Colonic mucosa (tissue), 4 donors: Measurements from ENCODE around the gene RYR2. TPM values are rescaled to one million over a fixed set of nuclear protein-coding genes. Genes with fewer than 3 reads are reported as not detected.

ENCODE experiments used
- DNase-seq: peaks from one replicate; pipeline ENCODE4 v3.0.0-alpha.2; 2020
- H3K27ac ChIP-seq: fragments of 200-600 bp; one replicate; pipeline ENCODE4 v1.8.0; 2021
- H3K27me3 ChIP-seq: fragments of 200-600 bp; one replicate; pipeline ENCODE4 v1.8.0; 2021
- H3K36me3 ChIP-seq: fragments of 200-600 bp; one replicate; pipeline ENCODE4 v1.8.0; 2021
- H3K4me1 ChIP-seq: fragments of 200-600 bp; one replicate; pipeline ENCODE4 v1.8.0; 2021; ENCODE audit warnings: mild to moderate bottlenecking
- H3K4me3 ChIP-seq: fragments of 200-600 bp; one replicate; pipeline ENCODE4 v1.8.0; 2021
- H3K9ac ChIP-seq, 2 donors: one replicate each; pipeline ENCODE4 v1.7.0; 2013; ENCODE audit warnings: control low read depth in 2 of 2, low read depth in 2 of 2, low read length in 2 of 2
- H3K9me3 ChIP-seq: fragments of 200-600 bp; one replicate; pipeline ENCODE4 v1.8.0; 2021
- CTCF ChIP-seq: fragments of 200-600 bp; IDR thresholded peaks from one replicate; pipeline ENCODE4 v1.8.0; 2022; ENCODE audit warnings: antibody characterized with exemption, mild to moderate bottlenecking
- intact Hi-C: fragments of 100-400 bp; cut with DNase I; formaldehyde crosslinking; loops from one replicate; pipeline ENCODE4 v1.14.1; 2022
- total RNA-seq, 2 donors: library from RNA; stranded (reverse); fragmentation: NEBNext Ultra II Directional in 1 of 2; extraction: Animal tissue kit (Norgen Biotek cat#: 25700) in 1 of 2; gene quantifications; one replicate each; pipeline ENCODE4 v1.2.1, GENCODE V29; 2021
- donor health status: healthy.
- donor health status: DM: no; HTN: no; CAD: no.
- donor health status: DM: no; HTN: no; CAD: no.

The RYR2 gene
- total RNA-seq, 2 donors from 2014 or later = 0.15 to 0.56 TPM

GRCh38 chr1:237341391-237341790 is 299.4 kb downstream of the RYR2 start:
- no peak for DNase-seq
- H3K27ac ChIP-seq = no peak overlapping the region
- no peak for TF ChIP-seq CTCF

GRCh38 chr1:237342730-237343129 is 300.7 kb downstream of the RYR2 start:
- no peaks in the 10 kb centered on the region for H3K9me3 ChIP-seq
- intact Hi-C loops = no loop called here
- no peak overlapping the region for H3K27ac ChIP-seq
- H3K4me3 ChIP-seq = no peak overlapping the region
- no peak for DNase-seq
- no peaks in the 10 kb centered on the region for H3K27me3 ChIP-seq
- no peak for TF ChIP-seq CTCF
- H3K9ac ChIP-seq = no peak overlapping the region
- no peaks in the 10 kb centered on the region for H3K36me3 ChIP-seq
- H3K4me1 ChIP-seq = no peaks in the 10 kb centered on the region

More at GRCh38 chr1:237341391-237341790, 299.4 kb downstream of the RYR2 start:
- Histone ChIP-seq H3K9ac (no peak overlapping the region), H3K36me3 (no peaks in the 10 kb centered on the region), H3K4me3 (no peak overlapping the region), H3K4me1 (no peaks in the 10 kb centered on the region), H3K27me3 (no peaks in the 10 kb centered on the region), H3K9me3 (no peaks in the 10 kb centered on the region)
- intact Hi-C loops = no loop called here

GRCh38 chr1:237352747-237353146 is 310.8 kb downstream of the RYR2 start:
- intact Hi-C loops = no loop called here
- no peak overlapping the region for H3K9ac ChIP-seq

GRCh38 chr1:237353918-237354317 is 311.9 kb downstream of the RYR2 start:
- H3K9ac ChIP-seq = no peak overlapping the region
- no peak overlapping the region for H3K4me3 ChIP-seq
- H3K27me3 ChIP-seq = no peaks in the 10 kb centered on the region
- H3K36me3 ChIP-seq = no peaks in the 10 kb centered on the region
- H3K4me1 ChIP-seq = no peaks in the 10 kb centered on the region
- H3K9me3 ChIP-seq = no peaks in the 10 kb centered on the region
- no peak for TF ChIP-seq CTCF
- no peak for DNase-seq
- intact Hi-C loops = no loop called here
- no peak overlapping the region for H3K27ac ChIP-seq

More at GRCh38 chr1:237352747-237353146, 310.8 kb downstream of the RYR2 start:
- DNase-seq = no peak
- Histone ChIP-seq H3K4me1 (no peaks in the 10 kb centered on the region), H3K36me3 (no peaks in the 10 kb centered on the region), H3K27ac (no peak overlapping the region), H3K9me3 (no peaks in the 10 kb centered on the region), H3K4me3 (no peak overlapping the region), H3K27me3 (no peaks in the 10 kb centered on the region)
- no peak for TF ChIP-seq CTCF

GRCh38 chr1:237355022-237355421 is 313.0 kb downstream of the RYR2 start:
- no peak overlapping the region for H3K9ac ChIP-seq
- H3K4me1 ChIP-seq = no peaks in the 10 kb centered on the region
- intact Hi-C loops = no loop called here
- DNase-seq = no peak
- no peak overlapping the region for H3K27ac ChIP-seq
- no peaks in the 10 kb centered on the region for H3K36me3 ChIP-seq
- no peaks in the 10 kb centered on the region for H3K27me3 ChIP-seq
- no peak overlapping the region for H3K4me3 ChIP-seq
- no peaks in the 10 kb centered on the region for H3K9me3 ChIP-seq
- no peak for TF ChIP-seq CTCF

GRCh38 chr1:237358555-237358954 is 316.6 kb downstream of the RYR2 start:
- H3K9ac ChIP-seq = no peak overlapping the region
- no peaks in the 10 kb centered on the region for H3K9me3 ChIP-seq
- no peaks in the 10 kb centered on the region for H3K27me3 ChIP-seq
- intact Hi-C loops = no loop called here
- H3K4me1 ChIP-seq = no peaks in the 10 kb centered on the region
- H3K27ac ChIP-seq = no peak overlapping the region
- no peak for DNase-seq
- no peaks in the 10 kb centered on the region for H3K36me3 ChIP-seq
- no peak for TF ChIP-seq CTCF
- no peak overlapping the region for H3K4me3 ChIP-seq
